GM12873 (cell line): ENCODE data around the gene FKBP6.

Experiments
- CTCF ChIP-seq: IDR thresholded peaks from 2 replicates; pipeline ENCODE4 v1.5.1; 2012; ENCODE audit warnings: low read depth, mild to moderate bottlenecking, moderate library complexity, low read length, control low read depth; ENCODE audit not compliant: insufficient read depth; ENCODE audit errors: missing control alignments

Gene FKBP6

GRCh38 chr7:73364006-73364728 is 36.2 kb downstream of the FKBP6 start:
- TF ChIP-seq CTCF, result no peak

- TF ChIP-seq CTCF, result no peak
Observed at GRCh38 chr7:73366127-73366526, 38.2 kb downstream of the FKBP6 start.

GRCh38 chr7:73366990-73367389 is 39.0 kb downstream of the FKBP6 start:
- TF ChIP-seq CTCF, result no peak

GRCh38 chr7:73369009-73369408 is 41.0 kb downstream of the FKBP6 start:
- TF ChIP-seq CTCF, result no peak

GRCh38 chr7:73369622-73370021 is 41.7 kb downstream of the FKBP6 start:
- TF ChIP-seq CTCF, result no peak

GRCh38 chr7:73373741-73374140 is 45.8 kb downstream of the FKBP6 start:
- TF ChIP-seq CTCF, result no peak

GRCh38 chr7:73376671-73377412 is 48.9 kb downstream of the FKBP6 start:
- TF ChIP-seq CTCF, result no peak
